Suprapubic skin (tissue), 4 donors: ENCODE measurements around the gene PARP8.
"Not testable (repeated sequence)": the region's sequence is repeated elsewhere in the genome, so short reads cannot be mapped to it uniquely, and the experiment has no call there.

Source experiments
- EP300 ChIP-seq: sonication (generic); formaldehyde crosslinking; IDR thresholded peaks from one replicate; pipeline ENCODE4 v1.6.1; 2017; ENCODE audit warnings: antibody characterized with exemption
- POLR2A ChIP-seq, 2 donors: fragments of 450-650 bp; IDR thresholded peaks; one replicate each; pipeline ENCODE4 v1.6.1; 2017; ENCODE audit warnings: antibody characterized with exemption in 2 of 2, mild to moderate bottlenecking in 2 of 2, moderate library complexity in 2 of 2
- POLR2AphosphoS5 ChIP-seq, 3 donors: sonication (generic); formaldehyde crosslinking; IDR thresholded peaks; one replicate each; pipeline ENCODE4 v1.6.1; 2017; ENCODE audit warnings: antibody characterized with exemption in 3 of 3
- TF ChIP-seq, protein P1 (sequence below), 2 donors: fragments of 200-600 bp in 1 of 2; fragments of 450-650 bp in 1 of 2; sonication (generic) in 1 of 2; IDR thresholded peaks; one replicate each; pipeline ENCODE4 v1.5.1; 2016 to 2019; ENCODE audit warnings: antibody characterized with exemption in 2 of 2, mild to moderate bottlenecking in 1 of 2, moderate library complexity in 1 of 2

DNA sequence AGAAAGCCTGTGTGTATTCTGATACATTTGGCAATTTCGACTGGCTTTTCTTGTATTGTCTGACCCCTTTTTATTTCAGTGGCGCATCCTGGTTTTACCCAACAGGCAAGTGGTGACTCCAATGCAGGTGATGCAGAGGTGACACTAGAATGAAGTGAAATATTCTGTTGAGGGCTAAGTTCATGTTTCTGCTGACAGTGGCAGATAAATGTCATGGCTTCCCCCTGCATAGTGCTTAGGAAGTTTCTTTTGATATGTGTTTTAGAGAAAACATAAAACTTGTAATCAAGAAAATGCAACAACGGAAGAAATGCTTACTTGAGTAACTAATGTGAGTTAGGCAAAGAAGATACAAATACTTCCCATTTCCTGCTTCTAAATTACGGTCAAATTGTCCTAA is 13.1 kb downstream of the PARP8 start:
- TF ChIP-seq, protein P1, sequence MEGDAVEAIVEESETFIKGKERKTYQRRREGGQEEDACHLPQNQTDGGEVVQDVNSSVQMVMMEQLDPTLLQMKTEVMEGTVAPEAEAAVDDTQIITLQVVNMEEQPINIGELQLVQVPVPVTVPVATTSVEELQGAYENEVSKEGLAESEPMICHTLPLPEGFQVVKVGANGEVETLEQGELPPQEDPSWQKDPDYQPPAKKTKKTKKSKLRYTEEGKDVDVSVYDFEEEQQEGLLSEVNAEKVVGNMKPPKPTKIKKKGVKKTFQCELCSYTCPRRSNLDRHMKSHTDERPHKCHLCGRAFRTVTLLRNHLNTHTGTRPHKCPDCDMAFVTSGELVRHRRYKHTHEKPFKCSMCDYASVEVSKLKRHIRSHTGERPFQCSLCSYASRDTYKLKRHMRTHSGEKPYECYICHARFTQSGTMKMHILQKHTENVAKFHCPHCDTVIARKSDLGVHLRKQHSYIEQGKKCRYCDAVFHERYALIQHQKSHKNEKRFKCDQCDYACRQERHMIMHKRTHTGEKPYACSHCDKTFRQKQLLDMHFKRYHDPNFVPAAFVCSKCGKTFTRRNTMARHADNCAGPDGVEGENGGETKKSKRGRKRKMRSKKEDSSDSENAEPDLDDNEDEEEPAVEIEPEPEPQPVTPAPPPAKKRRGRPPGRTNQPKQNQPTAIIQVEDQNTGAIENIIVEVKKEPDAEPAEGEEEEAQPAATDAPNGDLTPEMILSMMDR (IDR thresholded peaks at IDR 0.05), result not testable (repeated sequence)
- not testable (repeated sequence) for TF ChIP-seq POLR2A (IDR thresholded peaks at IDR 0.05); EP300; POLR2AphosphoS5 (IDR thresholded peaks at IDR 0.05)
